H1 (cell line): ENCODE measurements around the gene TMEM120B. TPM values are rescaled to one million over a fixed set of nuclear protein-coding genes. Genes with fewer than 3 reads are reported as not detected.

Experiments
- CTCF ChIA-PET: fragments of 300-600 bp; sonication (Branson Sonifier 250); formaldehyde crosslinking; loops from one replicate; lab custom pipeline; 2021; ENCODE audit not compliant: partially characterized antibody; lab: Charles Lee
- POLR2A ChIA-PET: fragments of 300-600 bp; sonication (Branson Sonifier 250); formaldehyde crosslinking; loops from one replicate; lab custom pipeline; 2021; ENCODE audit warnings: inconsistent platforms; ENCODE audit not compliant: partially characterized antibody; lab: Charles Lee
- DNase-seq, 2 experiments: peaks; one replicate each; pipeline versions ENCODE4 v3.0.0 to v3.0.0-alpha.2; 2010 to 2022; ENCODE audit warnings: low spot score in 2 of 2, low read depth in 1 of 2, mixed read lengths in 1 of 2
- FAIRE-seq: peaks from 2 replicates; lab custom pipeline; 2011; peaks lifted over from hg19 to GRCh38; lab: Jason Lieb, UNC
- H2AFZ ChIP-seq: 2 replicates; pipeline ENCODE4 v1.8.1; 2012; ENCODE audit warnings: low read length, inconsistent platforms
- H2AK5ac ChIP-seq: 2 replicates; pipeline ENCODE4 v1.6.1; 2013; ENCODE audit warnings: low read depth, low read length
- H2BK120ac ChIP-seq: replicated peaks from 2 replicates; pipeline ENCODE3; 2013; ENCODE audit warnings: low read depth, low read length, inconsistent platforms
- H2BK12ac ChIP-seq: 2 replicates; pipeline ENCODE4 v1.6.1; 2013; ENCODE audit warnings: low read depth, low read length
- H2BK15ac ChIP-seq: 2 replicates; pipeline ENCODE4 v1.6.1; 2013; ENCODE audit warnings: low read length
- H2BK20ac ChIP-seq: 2 replicates; pipeline ENCODE4 v1.6.1; 2013; ENCODE audit warnings: low read length
- H2BK5ac ChIP-seq: 2 replicates; pipeline ENCODE4 v1.6.1; 2013; ENCODE audit warnings: low read depth, low read length
- H3K14ac ChIP-seq: 2 replicates; pipeline ENCODE4 v1.6.1; 2013; ENCODE audit warnings: inconsistent platforms; ENCODE audit not compliant: insufficient read length
- H3K18ac ChIP-seq: 2 replicates; pipeline ENCODE4 v1.6.1; 2013; ENCODE audit warnings: low read length; ENCODE audit errors: extremely low read depth
- H3K23ac ChIP-seq: 2 replicates; pipeline ENCODE4 v1.6.1; 2013; ENCODE audit warnings: inconsistent platforms; ENCODE audit not compliant: insufficient read length
- H3K23me2 ChIP-seq: 2 replicates; pipeline ENCODE4 v1.6.1; 2013; ENCODE audit warnings: low read depth, low read length
- H3K27ac ChIP-seq: 2 replicates; pipeline ENCODE4 v1.6.1; 2011; ENCODE audit warnings: low read depth, low read length, inconsistent platforms
- H3K27me3 ChIP-seq, 4 experiments: replicated peaks in 1 of 4; 1 replicate in 1 of 4; 2 replicates in 3 of 4; pipeline versions ENCODE4 v1.6.1 to v1.8.1; 2011 to 2013; ENCODE audit warnings: low read length in 3 of 4, mild to moderate bottlenecking in 3 of 4, inconsistent platforms in 2 of 4, mixed read lengths in 2 of 4, moderate library complexity in 1 of 4; ENCODE audit not compliant: control insufficient read depth in 3 of 4, insufficient read depth in 3 of 4; ENCODE audit errors: extremely low read depth in 1 of 4
- H3K36me3 ChIP-seq, 4 experiments: 2 replicates each; pipeline versions ENCODE4 v1.6.1 to v1.8.1; 2011 to 2013; ENCODE audit warnings: mild to moderate bottlenecking in 4 of 4, low read length in 3 of 4, moderate library complexity in 2 of 4, control low read depth in 1 of 4, inconsistent platforms in 1 of 4; ENCODE audit not compliant: insufficient read depth in 4 of 4, control insufficient read depth in 2 of 4
- H3K4ac ChIP-seq: replicated peaks from 2 replicates; pipeline ENCODE3; 2013; ENCODE audit warnings: low read length, low read depth, mixed read lengths, inconsistent platforms; ENCODE audit not compliant: insufficient read length
- H3K4me1 ChIP-seq, 4 experiments: replicated peaks in 1 of 4; 1 replicate in 1 of 4; 2 replicates in 3 of 4; pipeline versions ENCODE4 v1.6.1 to v1.8.1; 2011 to 2013; ENCODE audit warnings: low read length in 3 of 4, inconsistent platforms in 2 of 4, mixed read lengths in 1 of 4; ENCODE audit not compliant: insufficient read depth in 4 of 4, control insufficient read depth in 3 of 4
- H3K4me2 ChIP-seq, 2 experiments: 2 replicates each; pipeline versions ENCODE4 v1.6.1 to v1.8.1; 2011 to 2013; ENCODE audit warnings: low read depth in 2 of 2, low read length in 2 of 2, control low read depth in 1 of 2, inconsistent platforms in 1 of 2, mild to moderate bottlenecking in 1 of 2; ENCODE audit not compliant: insufficient read depth in 1 of 2
- H3K4me3 ChIP-seq, 4 experiments: fragments of 200-600, 300-600 bp in 1 of 4; sonication (generic), shearing (Covaris generic), sonication (Bioruptor Twin) in 1 of 4; 2 replicates each; pipeline versions ENCODE4 v1.5.1 to v1.8.1; 2011 to 2016; ENCODE audit warnings: low read length in 4 of 4, low read depth in 3 of 4, control low read depth in 2 of 4, inconsistent platforms in 2 of 4, mild to moderate bottlenecking in 2 of 4, mixed read lengths in 1 of 4, moderate library complexity in 1 of 4; ENCODE audit not compliant: insufficient read depth in 2 of 4; ENCODE audit errors: extremely low read depth in 1 of 4
- H3K56ac ChIP-seq: replicated peaks from 2 replicates; pipeline ENCODE3; 2013; ENCODE audit warnings: low read depth, mild to moderate bottlenecking, mixed read lengths, low read length, inconsistent platforms; ENCODE audit not compliant: insufficient read length
- H3K79me1 ChIP-seq: 2 replicates; pipeline ENCODE4 v1.6.1; 2013; ENCODE audit warnings: low read depth, low read length, control low read depth
- H3K79me2 ChIP-seq, 2 experiments: 2 replicates each; pipeline versions ENCODE4 v1.6.1 to v1.8.1; 2012 to 2013; ENCODE audit warnings: low read length in 2 of 2, mild to moderate bottlenecking in 2 of 2, inconsistent platforms in 1 of 2; ENCODE audit not compliant: insufficient read depth in 2 of 2, control insufficient read depth in 1 of 2
- H3K9ac ChIP-seq, 4 experiments: replicated peaks in 1 of 4; 1 replicate in 1 of 4; 2 replicates in 3 of 4; pipeline versions ENCODE4 v1.6.1 to v1.8.1; 2011 to 2013; ENCODE audit warnings: low read depth in 3 of 4, low read length in 3 of 4, control low read depth in 2 of 4, mild to moderate bottlenecking in 2 of 4, moderate library complexity in 2 of 4, inconsistent platforms in 1 of 4; ENCODE audit errors: extremely low read depth in 1 of 4
- H3K9me3 ChIP-seq, 2 experiments: 2 replicates each; pipeline versions ENCODE4 v1.6.1 to v1.8.1; 2012 to 2013; ENCODE audit warnings: mild to moderate bottlenecking in 2 of 2, moderate library complexity in 2 of 2, control low read depth in 1 of 2, inconsistent platforms in 1 of 2, low read depth in 1 of 2, low read length in 1 of 2, mixed read lengths in 1 of 2; ENCODE audit not compliant: insufficient read depth in 2 of 2
- H4K20me1 ChIP-seq, 2 experiments: replicated peaks in 1 of 2; 2 replicates each; pipeline versions ENCODE3 to v1.8.1; 2011 to 2013; ENCODE audit warnings: inconsistent platforms in 2 of 2, low read length in 2 of 2, mild to moderate bottlenecking in 1 of 2; ENCODE audit not compliant: insufficient read depth in 2 of 2, control insufficient read depth in 1 of 2
- H4K5ac ChIP-seq: 2 replicates; pipeline ENCODE4 v1.6.1; 2013; ENCODE audit warnings: low read length, low read depth, mixed read lengths, inconsistent platforms; ENCODE audit not compliant: insufficient read length
- H4K8ac ChIP-seq: 2 replicates; pipeline ENCODE4 v1.8.0; 2013; ENCODE audit warnings: mild to moderate bottlenecking, moderate library complexity, low read length, inconsistent platforms; ENCODE audit not compliant: insufficient read depth; ENCODE audit errors: extremely low read depth
- H4K91ac ChIP-seq: replicated peaks from 2 replicates; pipeline ENCODE3; 2013; ENCODE audit warnings: low read length, mixed read lengths, inconsistent platforms; ENCODE audit not compliant: insufficient read length
- ASH2L ChIP-seq: fragments of 200-600, 300-600 bp; sonication (generic); IDR thresholded peaks from one replicate; pipeline ENCODE4 v1.7.1; 2017; ENCODE audit warnings: low read length
- ATF3 ChIP-seq: IDR thresholded peaks from 2 replicates; pipeline ENCODE4 v1.6.1; 2011; ENCODE audit warnings: low read depth, mild to moderate bottlenecking, low read length; ENCODE audit not compliant: insufficient read depth
- SIN3A ChIP-seq, 2 experiments: IDR thresholded peaks in 1 of 2; conservative IDR thresholded peaks in 1 of 2; 2 replicates each; pipeline ENCODE4 v1.6.1; 2011 to 2012; ENCODE audit warnings: low read length in 2 of 2, improper control_type of control experiment in 1 of 2, low read depth in 1 of 2, mild to moderate bottlenecking in 1 of 2
- USF2 ChIP-seq: IDR thresholded peaks from 2 replicates; pipeline ENCODE4 v1.6.1; 2011; ENCODE audit warnings: low read length, improper control_type of control experiment
- WGBS, 2 experiments: shearing (Covaris generic) in 1 of 2; methylation state at CpG; one replicate each; pipeline versions ENCODE4 v1.1.6 to v1.1.7; 2013 to 2015; ENCODE audit warnings: low lambda C conversion rate in 2 of 2, mixed read lengths in 2 of 2, inconsistent platforms in 1 of 2, low coverage in 1 of 2, missing lambda C conversion rate in 1 of 2; ENCODE audit not compliant: insufficient replicate concordance in 2 of 2, insufficient coverage in 1 of 2, insufficient read length in 1 of 2; ENCODE audit errors: extremely low coverage in 1 of 2, missing lambda C conversion rate in 1 of 2; 5-methylcytosine and 5-hydroxymethylcytosine counted together
- polyA plus RNA-seq, 7 experiments: library from polyadenylated mRNA; depleted of rRNA in 3 of 7; stranded (reverse) in 5 of 7; unstranded in 2 of 7; fragments of >200 nt in 5 of 7; fragments of 200-250 nt in 2 of 7; gene quantifications; 1 replicate in 5 of 7; 2 replicates in 1 of 7; 4 replicates in 1 of 7; pipeline versions ENCODE4 v1.2.1 to v1.2.3, GENCODE V29; 2011 to 2013; ENCODE audit warnings: missing spikeins in 2 of 7, mixed read lengths in 2 of 7
- total RNA-seq: library from RNA; stranded (reverse); fragmentation: NEBNext Ultra II Directional; extraction: Animal tissue kit (Norgen Biotek cat#: 25700); gene quantifications from 2 replicates; pipeline ENCODE4 v1.2.1, GENCODE V29; 2021

Gene TMEM120B
- total and polyA plus RNA-seq, 2 of the 8 experiments (the other 6 are each of a cell fraction or from before 2014, with no cell fraction given), result 22.0 to 29.1 TPM

- H3K18ac ChIP-seq, result peak overlapping the region; percentile 90; the same call in 1 of the 2 replicates
- H4K91ac ChIP-seq, result no peak overlapping the region
- H2BK15ac ChIP-seq, result peak overlapping the region; percentile 46; the same call in 1 of the 2 replicates
- no peak overlapping the region for H2BK120ac ChIP-seq
- peaks cover 26% of the 10 kb centered on the region for H3K23me2 ChIP-seq
- peaks cover 0 to 42% of the 10 kb centered on the region in 2 experiments; a peak in 2 of 4 replicates for H3K79me2 ChIP-seq
- H2BK5ac ChIP-seq, result 0 out of 2 replicates have a peak overlapping the region, but pooled peaks have one; percentile 49
- no peak overlapping the region for H2AFZ ChIP-seq
- H3K27ac ChIP-seq, result no peak overlapping the region
- POLR2A ChIA-PET, result interaction anchor here (0.6 to 27.9 kb wide), 8 partner anchors 10 to 112 kb away, joined by 3 to 958 read pairs (median 11); partner anchors contain the start of genes PSMD9, RHOF and SETD1B
- peak overlapping the region; percentile 92 to 98 for H3K4me2 ChIP-seq
- 12% methylated on average over 36 of the region's 45 CpGs; no CpG with 5 or more reads in 1 of the 2 experiments for WGBS, 2 experiments
- CTCF ChIA-PET, result interaction anchor here (0.7 to 12.0 kb wide), 10 partner anchors 10 to 99 kb away, joined by 3 to 363 read pairs (median 3); partner anchors contain the start of genes RHOF and TMEM120B
- H4K8ac ChIP-seq, result no peak overlapping the region
- H3K79me1 ChIP-seq, result peaks cover 11% of the 10 kb centered on the region
- H4K20me1 ChIP-seq, result peaks cover 2 to 4% of the 10 kb centered on the region in 2 experiments
- no peaks in the 10 kb centered on the region for H3K27me3 ChIP-seq
- H3K4ac ChIP-seq, result no peak overlapping the region
- no peaks in the 10 kb centered on the region for H3K9me3 ChIP-seq
- peaks cover 0 to 25% (median 11%) of the 10 kb centered on the region in 4 experiments; a peak in 3 of 8 replicates for H3K36me3 ChIP-seq
- no peak for TF ChIP-seq USF2
- TF ChIP-seq SIN3A (conservative IDR thresholded peaks at IDR 0.05 in 1 of 2, IDR thresholded peaks at IDR 0.05 in 1 of 2; ENCODE audit: low read depth in 1 of 2, low read length in 2 of 2), result 0 out of 4 replicates have a peak, but pooled peaks of 1 of the 2 experiments have one; percentile 39
- no peak for TF ChIP-seq ATF3
- peak; percentile 20 for TF ChIP-seq ASH2L
- H3K4me3 ChIP-seq, result peak overlapping the region; percentile 62 to 87 (median 66)
- 0 out of 2 replicates have a peak overlapping the region, but pooled peaks have one; percentile 12 for H2BK12ac ChIP-seq
- H2BK20ac ChIP-seq, result no peak overlapping the region
- peak overlapping the region; percentile 6 for H3K56ac ChIP-seq
- no peak overlapping the region for H4K5ac ChIP-seq
- H3K23ac ChIP-seq, result no peak overlapping the region
- peak overlapping the region; percentile 17; the same call in 1 of the 2 replicates for H2AK5ac ChIP-seq
- FAIRE-seq (no peak), DNase-seq (no peak)
- H3K14ac ChIP-seq, result no peak overlapping the region
- peak overlapping the region; percentile 25 to 71 (median 35); a peak in 4 of 7 replicates for H3K9ac ChIP-seq
- peaks cover 3 to 17% (median 11%) of the 10 kb centered on the region in 4 experiments for H3K4me1 ChIP-seq
Measured at GRCh38 chr12:121805171-121806008, 92.8 kb downstream of the TMEM120B start.
